Measurements from ENCODE around the gene UBASH3B.
"Not testable (repeated sequence)": the region's sequence is repeated elsewhere in the genome, so short reads cannot be mapped to it uniquely, and the experiment has no call there.

The UBASH3B gene

GRCh38 chr11:122853971-122854446, 198.5 kb downstream of the UBASH3B start:
- H3K4me3 ChIP-seq (ENCODE audit: low read depth, low read length) = no peak overlapping the region
- peak; percentile 49 for DNase-seq (ENCODE audit: low read depth)

- H3K4me3 ChIP-seq (ENCODE audit: low read depth, low read length) = no peak overlapping the region
- no peak for DNase-seq (ENCODE audit: low read depth)
Observed at GRCh38 chr11:122861631-122862030, 206.1 kb downstream of the UBASH3B start.

- no peak overlapping the region for H3K4me3 ChIP-seq (ENCODE audit: low read depth, low read length)
- no peak for DNase-seq (ENCODE audit: low read depth)
Observed at GRCh38 chr11:122862091-122862490, 206.6 kb downstream of the UBASH3B start.

GRCh38 chr11:122863154-122863553, 207.6 kb downstream of the UBASH3B start:
- not testable (repeated sequence) for H3K4me3 ChIP-seq (ENCODE audit: low read depth, low read length)

GRCh38 chr11:122863704-122864326, 208.3 kb downstream of the UBASH3B start:
- H3K4me3 ChIP-seq (ENCODE audit: low read depth, low read length) = no peak overlapping the region
- DNase-seq (ENCODE audit: low read depth) = no peak

More at GRCh38 chr11:122863154-122863553, 207.6 kb downstream of the UBASH3B start:
- DNase-seq (ENCODE audit: low read depth) = not testable (repeated sequence)
